ENCODE data around the gene IGF1R.
"Not testable (repeated sequence)": the region's sequence is repeated elsewhere in the genome, so short reads cannot be mapped to it uniquely, and the experiment has no call there.

Gene IGF1R

DNA sequence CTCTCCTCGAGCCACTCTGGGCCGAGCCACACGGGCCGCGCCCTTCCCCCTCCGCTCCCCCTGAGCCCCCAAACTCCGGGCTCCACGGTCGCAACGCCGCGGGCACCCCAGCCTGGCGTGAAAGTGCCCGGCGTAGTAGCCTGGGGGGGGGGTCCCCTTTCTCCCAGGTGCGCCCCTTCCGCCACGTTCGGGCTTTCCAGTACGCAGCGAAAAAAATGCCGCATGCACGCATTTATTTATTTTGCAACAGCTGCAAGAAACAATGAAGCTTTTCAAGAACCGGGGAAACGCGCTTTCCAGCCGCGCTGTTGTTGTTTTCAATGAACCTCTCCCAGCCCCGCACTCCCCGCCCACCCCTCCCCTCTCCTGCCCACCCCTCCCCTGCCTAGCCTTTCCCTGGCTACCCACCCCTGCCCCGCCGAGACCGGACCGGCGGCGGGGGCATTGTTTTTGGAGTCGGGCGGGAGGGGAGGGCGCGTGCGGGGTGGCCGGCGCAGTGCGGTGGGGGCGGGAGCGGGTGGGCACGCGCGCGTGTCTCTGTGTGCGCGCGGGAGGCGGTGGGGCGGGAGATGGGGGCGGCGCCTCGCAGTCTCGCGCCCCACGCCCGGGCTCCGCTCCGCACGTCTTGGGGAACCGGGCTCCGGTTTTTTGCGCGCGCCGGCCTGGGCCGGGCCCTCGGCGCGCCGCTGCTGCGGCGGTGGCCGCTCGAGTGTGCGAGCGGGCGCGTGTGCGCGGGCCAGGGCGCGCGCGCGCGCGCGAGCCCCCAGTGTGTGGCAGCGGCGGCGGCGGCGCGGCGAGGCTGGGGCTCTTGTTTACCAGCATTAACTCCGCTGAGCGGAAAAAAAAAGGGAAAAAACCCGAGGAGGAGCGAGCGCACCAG, at the start of gene IGF1R:
TSS of gene IGF1R (plus strand) at position 766 of the 880 bp plus-strand sequence. CDS start 1,043 bp downstream, outside the sequence.
- DNase-seq: peak; percentile 90

DNA sequence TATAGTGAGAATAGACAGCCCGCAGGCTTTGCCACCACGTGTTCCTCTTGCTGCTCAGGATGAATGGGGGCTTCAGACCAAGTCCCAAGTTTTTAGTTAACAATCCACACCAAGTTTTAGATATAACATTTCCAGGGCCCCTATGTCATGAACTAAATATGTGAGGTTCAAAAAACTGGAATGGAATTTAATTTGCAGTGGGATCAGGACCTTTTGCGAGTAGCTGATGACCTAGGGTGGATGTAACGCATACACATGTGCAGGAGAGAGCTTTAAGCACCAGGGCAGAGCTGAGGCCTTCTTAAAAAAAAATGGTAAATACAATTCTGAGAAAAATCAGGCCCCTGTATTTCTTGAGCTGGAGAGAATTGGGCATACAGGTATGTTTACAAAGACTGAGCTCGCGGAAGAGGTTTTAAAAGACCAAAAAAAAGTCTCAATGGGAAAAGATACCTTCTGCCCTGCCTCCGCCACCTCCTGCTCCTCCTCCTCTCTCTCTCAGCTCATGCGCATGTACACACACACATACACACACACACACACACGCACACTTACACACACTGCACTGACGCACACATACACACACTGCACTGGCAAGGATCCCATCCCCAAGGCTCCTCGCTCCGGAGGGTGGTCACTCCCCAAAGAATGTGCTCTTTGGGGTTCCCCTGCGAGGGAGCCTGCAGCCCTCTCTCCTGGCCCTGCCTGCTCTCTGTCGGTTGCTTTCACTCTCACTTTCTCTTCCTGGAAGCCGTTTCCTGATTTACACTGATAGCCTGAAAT, 48.2 kb upstream of the IGF1R start:
- DNase-seq: peak; percentile 72

DNA sequence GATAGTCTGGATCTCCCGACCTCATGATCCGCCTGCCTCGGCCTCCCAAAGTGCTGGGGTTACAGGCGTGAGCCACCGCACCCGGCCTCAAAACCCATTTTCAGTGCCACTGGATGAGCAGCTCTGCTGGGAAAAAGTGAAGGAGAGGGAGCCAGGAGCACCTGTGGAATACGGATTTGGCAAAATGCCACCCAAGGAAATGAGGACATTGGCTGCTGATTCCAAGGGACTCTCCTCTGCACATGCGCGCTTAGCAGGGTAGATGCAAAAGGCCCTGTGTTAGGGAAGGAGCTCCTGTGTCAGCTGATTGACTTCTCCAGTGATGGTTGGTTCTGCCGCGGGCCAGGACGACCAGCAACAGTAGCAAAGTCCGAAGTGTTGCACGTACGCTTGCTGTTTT, 43.4 kb upstream of the IGF1R start:
- no peak for DNase-seq

DNA sequence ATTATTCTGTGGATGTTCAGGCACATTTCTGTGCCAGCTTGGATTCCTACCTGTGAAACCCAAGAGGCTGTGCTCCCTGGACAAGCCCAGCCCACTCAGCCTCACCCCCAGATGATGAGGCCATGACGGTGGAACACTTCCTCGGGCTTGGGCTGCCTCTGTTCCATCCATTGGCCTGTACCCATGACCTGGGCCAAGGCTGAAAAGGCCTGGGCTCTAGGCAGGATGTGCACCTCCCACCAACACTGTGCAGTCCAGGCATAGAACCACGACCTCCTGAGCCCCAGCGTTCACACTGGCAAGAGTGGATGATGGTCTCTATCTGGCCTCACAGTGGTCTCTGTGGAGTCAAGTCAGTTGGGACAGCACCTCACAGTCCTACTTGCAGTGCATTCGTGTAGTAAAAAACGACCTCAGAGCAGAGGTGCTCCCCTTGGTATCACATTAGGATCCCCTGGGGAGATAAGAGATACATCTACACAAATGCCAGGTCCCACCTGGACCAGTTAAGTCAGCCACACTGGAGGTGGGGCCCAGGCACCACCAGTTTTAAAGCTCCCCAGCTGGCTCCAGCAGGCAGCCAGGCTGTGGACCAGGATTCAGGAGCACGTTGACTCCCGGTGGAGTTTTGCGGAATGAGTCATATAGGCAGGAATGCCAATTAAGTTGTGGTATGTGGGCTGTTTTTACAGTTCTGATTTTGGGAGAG, 39.0 kb upstream of the IGF1R start:
- DNase-seq: peak; percentile 70

DNA sequence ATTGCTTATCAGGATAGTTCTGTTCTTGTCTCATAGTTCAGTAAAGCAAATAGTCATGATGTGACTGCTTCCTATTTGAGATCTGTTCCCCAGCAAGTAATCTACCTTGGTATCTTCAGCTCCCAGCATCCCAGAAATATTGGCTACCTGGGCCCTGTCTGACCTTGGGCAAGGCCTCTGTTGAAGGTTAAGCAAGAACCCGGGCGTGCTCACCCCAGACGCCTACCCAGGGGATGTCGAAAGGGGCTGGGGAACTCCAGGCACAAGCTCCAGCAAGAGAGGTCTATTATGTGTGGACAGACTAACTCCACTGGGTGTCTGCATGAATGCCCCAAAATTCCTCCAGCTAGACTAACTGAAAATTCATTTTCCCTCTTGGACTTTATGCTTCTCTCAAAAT, 37.3 kb upstream of the IGF1R start:
- DNase-seq: no peak

DNA sequence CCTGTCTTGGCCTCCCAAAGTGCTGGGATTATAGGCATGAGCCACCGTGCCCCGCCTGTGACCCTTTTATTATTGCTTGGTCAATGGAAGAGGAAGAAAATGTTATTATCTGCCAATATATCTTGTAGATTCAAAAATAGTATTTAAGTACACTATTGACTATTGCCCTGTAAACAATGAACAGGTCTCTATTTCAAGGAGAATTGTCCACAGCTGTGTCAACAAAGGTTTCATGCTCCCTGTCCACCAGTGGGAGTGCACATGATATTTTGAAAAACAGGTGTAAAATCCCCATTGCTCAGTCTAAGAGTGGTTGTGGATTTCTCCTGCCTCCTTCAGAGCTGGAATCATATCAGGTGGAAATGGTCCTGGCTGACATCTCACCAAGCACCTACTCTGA, 36.5 kb upstream of the IGF1R start:
- DNase-seq: no peak

DNA sequence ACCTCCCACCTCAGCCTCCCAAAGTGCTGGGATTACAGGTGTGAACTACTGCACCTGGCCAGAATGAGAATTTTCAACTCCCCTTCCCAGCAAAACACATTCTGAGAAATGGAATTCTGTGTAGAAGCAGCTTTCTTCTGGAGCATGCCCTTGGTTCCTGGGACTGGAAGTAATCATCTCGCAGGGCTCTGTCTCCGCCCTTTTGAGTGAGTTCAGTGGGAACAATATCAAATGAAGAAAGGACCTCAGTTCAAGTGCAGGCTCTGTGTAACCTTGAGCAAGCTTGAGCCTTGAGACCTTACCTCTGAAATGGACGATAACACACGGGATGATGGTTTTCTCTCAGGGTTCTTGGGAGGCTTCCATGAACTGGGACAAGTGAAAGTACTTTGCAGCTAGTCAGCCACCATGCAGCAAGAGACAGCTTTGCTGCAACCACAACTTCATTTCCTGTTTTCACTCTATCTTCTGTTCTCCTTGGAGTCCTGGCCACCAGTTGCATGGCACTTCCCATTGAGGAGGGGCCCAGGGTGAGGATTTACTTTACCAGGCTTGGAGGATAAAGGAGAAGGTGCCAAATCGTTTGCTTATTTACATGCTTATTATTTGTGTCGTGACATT, 35.7 kb upstream of the IGF1R start:
- no peak for DNase-seq

DNA sequence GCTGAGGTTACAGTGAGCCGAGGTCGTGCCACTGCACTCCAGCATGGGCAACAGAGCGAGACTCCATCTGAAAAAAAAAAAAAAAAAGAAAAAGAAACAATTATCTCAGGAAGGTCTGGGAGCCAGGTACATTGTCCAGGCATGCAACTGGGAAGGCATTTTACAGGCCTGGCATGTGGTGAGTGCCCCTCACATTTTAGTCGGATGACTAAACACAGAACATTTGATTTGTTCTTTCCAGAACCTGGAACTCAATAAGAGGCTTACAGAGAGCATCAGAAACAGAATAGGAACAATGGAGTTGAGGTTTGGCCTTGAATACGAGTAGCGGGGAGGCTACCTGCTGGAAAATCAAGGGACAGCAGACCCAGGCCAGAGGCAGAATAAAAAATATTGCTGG, 33.7 kb upstream of the IGF1R start:
- DNase-seq: no peak

DNA sequence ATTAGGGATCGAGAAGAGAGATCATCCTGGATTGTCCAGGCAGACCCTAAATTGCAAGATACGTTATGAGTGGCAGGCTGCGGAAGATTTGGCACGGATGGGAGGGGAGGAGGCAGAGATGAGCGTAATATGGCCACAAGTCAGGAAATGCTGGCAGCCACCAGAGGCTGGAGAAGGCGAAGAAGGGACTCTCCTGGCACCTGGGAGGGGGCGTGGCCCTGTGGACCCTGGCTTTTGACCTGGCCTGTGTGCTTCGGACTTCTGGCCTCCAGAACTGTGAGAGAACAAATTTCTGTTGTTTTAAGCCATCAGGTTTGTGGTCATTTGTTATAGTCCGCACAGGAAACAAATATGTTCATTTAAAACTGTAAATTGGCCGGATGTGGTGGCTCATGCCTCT, 31.9 kb upstream of the IGF1R start:
- DNase-seq: no peak

DNA sequence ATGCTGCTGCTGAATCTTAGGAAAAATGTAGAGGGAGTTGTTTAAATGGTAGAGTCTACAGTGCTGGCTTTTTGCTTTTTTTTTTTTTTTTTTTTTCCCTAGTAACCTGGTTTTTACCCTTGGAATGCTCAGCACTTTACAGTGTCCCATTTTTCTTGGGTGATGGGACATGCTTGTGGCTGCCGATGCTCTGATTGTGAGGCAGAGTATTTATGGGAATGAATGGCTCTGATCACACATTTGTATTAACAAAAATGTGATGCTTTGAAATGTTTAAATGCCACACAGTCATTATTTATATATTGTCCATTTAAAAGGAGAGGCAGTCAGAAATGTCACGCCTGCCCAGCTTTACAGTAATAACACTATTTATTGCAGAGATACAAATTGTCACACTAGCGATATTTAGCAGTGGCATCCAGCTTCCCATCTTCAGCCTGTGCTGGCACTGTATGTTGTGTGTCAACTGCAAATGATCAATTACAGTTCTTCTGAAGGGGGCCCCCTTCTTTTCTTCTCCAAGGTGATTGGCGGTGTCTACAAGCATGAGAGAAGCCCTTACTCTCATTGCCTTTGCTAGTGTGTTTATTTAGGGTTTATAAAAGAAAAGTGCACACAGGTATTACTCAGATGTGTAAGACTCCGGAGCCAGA, 30.9 kb upstream of the IGF1R start:
- no peak for DNase-seq

DNA sequence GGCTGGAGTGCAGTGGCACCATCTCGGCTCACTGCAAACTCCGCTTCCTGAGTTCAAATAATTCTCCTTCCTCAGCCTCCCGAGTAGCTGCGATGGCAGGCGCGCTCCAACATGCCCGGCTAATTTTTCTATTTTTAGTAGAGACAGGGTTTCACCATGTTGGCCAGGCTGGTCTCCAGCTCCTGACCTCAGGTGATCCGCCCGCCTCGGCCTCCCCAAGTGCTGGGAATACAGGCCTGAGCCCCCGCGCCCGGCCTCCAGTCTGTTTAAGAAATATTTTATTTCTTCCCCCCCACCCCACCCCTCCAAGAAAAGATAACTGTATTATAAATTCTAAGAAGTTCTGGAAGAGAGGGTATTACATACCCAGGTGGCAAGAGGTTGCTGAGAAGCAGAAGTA, 29.8 kb upstream of the IGF1R start:
- DNase-seq: not testable (repeated sequence)

DNA sequence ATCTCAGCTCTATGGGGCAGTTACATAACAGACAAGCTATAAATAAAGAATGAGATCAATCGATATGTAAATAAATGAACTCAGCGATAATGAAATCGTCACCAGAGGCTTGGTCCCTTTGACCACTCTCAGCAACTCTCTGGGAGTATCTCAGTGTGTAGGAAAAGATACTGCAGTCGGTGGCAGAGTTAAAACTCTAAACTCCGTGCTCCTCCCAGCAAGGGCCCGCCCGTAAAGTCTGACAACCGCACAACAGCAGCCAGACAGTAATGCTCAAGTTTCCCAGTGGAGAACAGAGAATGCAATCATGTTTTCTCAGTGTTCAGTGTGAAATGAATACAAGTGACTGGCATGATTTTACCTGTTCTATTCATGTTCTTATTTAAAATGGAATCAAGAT, 28.3 kb upstream of the IGF1R start:
- DNase-seq: no peak

DNA sequence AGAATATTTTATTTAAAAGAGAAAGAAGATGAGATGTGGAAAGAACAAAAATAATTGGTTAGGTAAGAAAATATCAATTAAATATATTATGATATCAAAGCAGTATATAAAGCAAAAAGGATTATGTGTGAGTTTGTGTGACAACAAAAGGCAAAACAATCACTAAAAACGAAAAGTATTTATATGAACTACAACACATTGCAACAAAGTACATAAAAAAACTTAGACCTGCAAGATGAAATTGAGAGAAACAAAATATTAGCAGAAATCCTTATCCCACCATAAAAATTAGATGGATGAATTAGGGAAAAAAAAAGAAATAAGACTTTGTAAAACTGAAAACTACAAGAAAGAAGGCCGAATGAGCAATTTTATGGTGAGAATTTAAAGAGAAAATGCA, 27.3 kb upstream of the IGF1R start:
- no peak for DNase-seq

DNA sequence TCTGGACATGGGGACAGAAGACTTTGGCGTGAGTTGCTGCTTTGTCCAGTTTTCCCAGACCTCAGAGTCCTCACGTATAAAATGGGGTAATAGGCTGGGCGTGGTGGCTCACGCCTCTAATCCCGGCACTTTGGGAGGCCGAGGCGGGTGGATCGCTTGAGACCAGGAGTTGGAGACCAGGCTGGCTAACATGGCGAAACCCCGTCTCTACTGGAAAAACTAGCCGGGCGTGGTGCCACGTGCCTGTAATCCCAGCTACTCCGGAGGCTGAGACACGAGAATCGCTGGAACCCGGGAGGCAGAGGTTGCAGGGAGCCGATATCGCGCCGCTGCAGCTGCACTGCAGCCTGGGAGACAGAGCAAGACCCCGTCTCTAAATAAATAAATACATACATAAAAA, 22.7 kb upstream of the IGF1R start:
- no peak for DNase-seq

DNA sequence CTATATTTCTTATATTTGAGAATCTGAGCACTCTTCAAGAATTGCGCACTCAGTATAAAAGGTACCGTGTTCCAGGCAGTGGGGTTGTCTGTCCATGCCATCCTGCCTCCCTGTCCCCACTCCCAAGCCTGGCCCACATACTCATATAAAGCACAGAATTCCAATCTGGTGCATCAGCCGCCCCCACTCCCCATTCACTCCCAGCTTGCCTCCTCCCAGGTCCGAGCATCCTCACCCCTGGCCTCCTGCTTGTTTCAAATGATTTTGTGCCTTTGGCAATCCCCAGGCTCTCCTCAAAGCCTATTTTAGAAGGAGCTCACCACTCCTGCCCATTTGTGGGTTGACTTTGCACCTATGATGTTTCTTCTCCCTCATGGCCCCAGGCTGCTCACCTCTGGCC, 22.2 kb upstream of the IGF1R start:
- DNase-seq: no peak

DNA sequence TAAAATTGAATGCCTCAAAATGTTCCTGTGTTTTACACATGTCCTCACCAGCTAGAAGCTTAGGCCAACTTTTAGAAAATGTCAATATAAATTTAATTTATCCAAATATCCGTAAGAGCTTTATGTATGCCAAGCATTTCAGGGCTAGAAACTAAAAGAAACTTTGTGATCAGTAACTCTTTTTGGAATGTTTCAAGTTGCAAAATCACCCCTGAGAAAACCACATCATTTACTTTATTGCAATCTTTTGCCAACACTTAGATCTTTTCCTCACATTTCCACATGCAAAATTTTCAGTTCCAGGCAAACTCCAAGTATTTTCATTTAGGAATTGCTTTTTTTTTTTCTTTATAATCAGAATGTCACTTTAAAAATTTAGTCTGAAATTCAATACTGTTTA, 20.1 kb upstream of the IGF1R start:
- peak; percentile 32 for DNase-seq

DNA sequence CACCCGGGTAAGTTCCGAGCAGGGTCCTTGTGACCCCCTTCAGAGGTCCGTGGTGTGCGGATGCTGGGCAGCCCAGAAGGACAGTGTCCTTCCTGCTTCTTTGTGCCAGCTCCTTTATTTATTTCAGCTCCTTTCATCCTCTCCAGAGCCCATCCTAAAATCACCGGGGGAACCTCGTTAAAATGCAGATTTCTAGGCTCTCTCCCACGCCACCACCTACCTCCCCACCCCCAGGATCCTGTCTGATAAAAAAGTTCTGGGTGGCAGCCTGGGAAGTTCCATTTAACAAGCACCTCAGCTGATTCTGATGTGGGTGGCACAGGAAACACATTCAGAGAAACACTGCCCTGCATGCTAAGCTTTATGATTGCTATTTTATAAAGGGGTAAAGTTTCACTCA, 12.5 kb upstream of the IGF1R start:
- no peak for DNase-seq

DNA sequence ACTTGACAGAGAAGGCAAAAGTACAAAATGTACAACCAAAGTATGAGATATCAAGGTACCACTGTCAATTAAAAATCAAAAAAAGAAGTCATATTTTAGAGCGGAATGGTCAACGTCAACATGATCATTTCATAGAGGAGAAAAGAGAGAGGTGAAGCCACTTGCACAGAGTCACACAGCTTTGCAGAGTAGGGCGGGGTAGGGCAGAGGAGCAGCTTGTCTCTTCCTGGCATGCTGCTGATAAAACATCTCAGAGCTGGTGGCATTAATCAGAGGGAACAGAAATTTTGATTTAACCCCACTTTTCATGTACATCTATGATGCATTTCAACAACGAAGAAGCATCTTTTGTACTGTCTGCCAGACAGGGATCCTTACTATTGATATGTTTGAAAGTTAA, 5.2 kb upstream of the IGF1R start:
- no peak for DNase-seq

DNA sequence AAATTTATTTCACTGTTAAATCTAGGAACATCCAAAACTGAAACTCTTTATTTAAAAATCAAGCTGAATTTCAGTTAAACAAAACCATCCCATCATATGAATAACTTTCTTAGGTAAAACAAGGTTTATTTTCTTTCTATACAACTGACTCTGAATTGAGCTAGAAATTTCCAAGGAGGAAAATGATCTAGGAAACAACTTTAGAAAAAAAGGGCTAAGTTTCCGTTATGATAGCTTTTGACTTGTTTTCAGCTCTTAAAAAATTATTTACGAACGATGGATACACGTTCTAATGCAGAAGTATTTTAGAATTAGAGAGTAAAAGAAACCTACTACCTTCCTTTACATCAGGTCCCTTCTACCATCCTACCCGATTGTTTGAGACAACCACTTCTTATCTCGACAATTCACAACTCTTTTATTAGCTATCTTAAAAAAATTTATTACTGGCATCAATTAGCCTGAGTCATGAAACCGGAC, 1.8 kb upstream of the IGF1R start:
- no peak for DNase-seq

DNA sequence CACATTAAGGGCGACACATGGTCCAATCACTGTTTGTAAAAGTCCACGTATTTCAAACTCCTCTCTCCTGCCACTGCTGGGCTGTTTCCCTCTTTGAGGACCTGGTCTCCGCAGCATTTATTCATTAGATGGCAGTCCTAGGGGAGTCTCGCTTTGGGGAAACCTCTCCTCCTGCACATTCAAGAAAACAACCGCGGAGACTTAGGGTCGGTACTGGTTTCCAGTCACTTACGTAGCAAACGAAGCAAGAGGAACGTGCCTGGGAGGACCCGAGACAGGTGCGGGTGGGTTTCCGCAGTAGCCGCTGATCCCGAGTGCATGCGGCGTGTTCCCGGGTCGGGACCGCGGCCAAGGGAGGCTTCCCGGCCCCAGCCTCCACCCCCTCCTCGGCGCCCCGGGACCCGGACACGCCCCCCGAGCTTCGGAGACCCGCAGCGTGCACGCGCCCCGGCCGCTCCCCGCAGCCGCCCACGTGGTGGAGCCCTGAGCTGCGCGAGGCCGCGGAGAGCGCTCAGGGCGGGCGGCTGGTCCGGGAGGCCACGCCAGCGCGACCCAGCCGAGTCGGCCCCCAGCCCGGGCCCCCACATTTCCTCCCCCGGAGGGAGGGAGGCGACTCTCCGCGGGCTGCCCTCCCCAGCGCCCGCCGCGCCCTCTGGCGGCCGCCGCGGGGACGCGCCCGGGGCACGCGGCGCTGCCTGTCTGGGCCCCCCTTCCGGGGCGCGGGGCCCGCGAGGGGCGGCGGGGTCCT, 1.1 kb upstream of the IGF1R start:
- peak; percentile 50 for DNase-seq

DNA sequence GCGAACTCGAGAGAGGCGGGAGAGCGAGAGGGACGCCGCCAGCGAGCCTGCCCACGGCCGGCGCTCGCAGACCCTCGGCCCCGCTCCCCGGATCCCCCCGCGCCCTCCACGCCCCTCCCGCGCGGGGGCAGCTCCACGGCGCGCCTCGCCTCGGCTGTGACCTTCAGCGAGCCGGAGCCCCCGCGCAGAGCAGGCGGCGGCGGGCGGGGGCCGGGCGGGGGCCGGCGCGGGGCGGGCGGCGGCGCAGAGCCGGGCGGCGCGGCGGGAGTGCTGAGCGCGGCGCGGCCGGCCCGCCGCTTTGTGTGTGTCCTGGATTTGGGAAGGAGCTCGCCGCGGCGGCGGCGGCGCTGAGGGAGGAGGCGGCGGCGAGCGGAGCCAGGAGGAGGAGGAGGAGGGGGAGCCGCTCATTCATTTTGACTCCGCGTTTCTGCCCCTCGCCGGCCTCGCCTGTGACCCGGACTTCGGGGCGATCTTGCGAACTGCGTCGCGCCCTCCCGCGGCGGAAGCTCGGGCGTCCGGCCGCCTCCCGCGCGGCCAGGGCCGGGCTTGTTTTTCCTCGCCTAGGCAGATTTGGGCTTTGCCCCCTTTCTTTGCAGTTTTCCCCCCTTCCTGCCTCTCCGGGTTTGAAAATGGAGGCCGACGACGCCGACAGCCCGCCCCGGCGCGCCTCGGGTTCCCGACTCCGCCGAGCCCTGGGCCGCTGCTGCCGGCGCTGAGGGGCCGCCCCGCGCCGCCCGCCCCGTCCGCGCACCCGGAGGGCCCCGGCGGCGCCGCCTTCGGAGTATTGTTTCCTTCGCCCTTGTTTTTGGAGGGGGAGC, 524 bp downstream of the IGF1R start:
- peak; percentile 54 for DNase-seq
